Suprapubic skin (tissue), 4 donors: ENCODE measurements around the gene PDE4D.

Experiments
- CTCF ChIP-seq, 2 donors: fragments of 200-600 bp in 1 of 2; fragments of 450-650 bp in 1 of 2; sonication (generic) in 1 of 2; IDR thresholded peaks; one replicate each; pipeline ENCODE4 v1.5.1; 2016 to 2019; ENCODE audit warnings: antibody characterized with exemption in 2 of 2, mild to moderate bottlenecking in 1 of 2, moderate library complexity in 1 of 2
- EP300 ChIP-seq: sonication (generic); formaldehyde crosslinking; IDR thresholded peaks from one replicate; pipeline ENCODE4 v1.6.1; 2017; ENCODE audit warnings: antibody characterized with exemption
- POLR2A ChIP-seq, 2 donors: fragments of 450-650 bp; IDR thresholded peaks; one replicate each; pipeline ENCODE4 v1.6.1; 2017; ENCODE audit warnings: antibody characterized with exemption in 2 of 2, mild to moderate bottlenecking in 2 of 2, moderate library complexity in 2 of 2
- POLR2AphosphoS5 ChIP-seq, 3 donors: sonication (generic); formaldehyde crosslinking; IDR thresholded peaks; one replicate each; pipeline ENCODE4 v1.6.1; 2017; ENCODE audit warnings: antibody characterized with exemption in 3 of 3

DNA sequence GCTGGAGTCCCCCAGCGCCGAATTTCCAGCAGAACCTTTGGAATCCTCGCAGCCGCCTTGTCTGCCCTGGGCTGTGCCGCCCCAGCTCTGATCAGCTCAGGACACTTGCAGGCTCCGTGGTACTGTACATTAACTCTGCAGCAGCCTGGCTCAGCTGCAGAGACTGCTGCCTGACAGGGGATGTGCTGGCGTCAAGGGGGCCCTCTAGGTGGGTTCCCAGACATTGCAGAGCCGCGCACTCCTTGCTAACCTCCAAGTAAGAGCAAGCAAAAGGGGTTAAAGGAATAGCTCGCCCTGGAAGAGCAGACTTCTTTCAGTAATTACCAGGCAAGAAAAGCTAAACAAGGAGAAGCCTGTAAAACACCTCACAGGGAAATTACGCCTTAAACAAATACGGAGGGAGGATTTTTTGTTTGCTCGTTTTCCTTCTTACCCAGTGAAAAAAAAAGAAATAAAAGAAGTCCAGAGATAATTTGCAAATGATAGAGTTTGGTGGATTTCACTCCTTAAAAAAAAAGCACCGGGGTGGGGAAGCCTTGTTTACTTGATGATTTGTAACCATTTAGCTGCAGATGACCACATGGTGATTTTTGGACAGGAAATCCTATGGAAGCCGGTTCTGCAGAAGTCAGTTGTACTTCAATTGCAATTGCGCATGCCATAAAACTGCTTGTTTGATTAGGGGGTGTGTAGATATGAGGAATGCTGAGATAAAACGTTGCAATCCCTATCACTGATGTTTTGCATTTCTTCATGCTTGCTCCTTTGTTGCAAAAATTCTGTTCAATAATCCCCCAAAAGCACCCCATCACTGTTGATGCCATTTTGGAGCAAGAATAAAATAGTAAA lies 305.8 kb downstream of the PDE4D start:
- TF ChIP-seq CTCF (IDR thresholded peaks at IDR 0.05): no peak
- TF ChIP-seq POLR2A (IDR thresholded peaks at IDR 0.05): no peak
- TF ChIP-seq EP300: no peak
- no peak for TF ChIP-seq POLR2AphosphoS5 (IDR thresholded peaks at IDR 0.05)
